ENCODE results near the gene MAST4. TPM values are rescaled to one million over a fixed set of nuclear protein-coding genes. Genes with fewer than 3 reads are reported as not detected.

The MAST4 gene
- total RNA-seq, 1 donor from 2014 or later: 17.2 TPM

DNA sequence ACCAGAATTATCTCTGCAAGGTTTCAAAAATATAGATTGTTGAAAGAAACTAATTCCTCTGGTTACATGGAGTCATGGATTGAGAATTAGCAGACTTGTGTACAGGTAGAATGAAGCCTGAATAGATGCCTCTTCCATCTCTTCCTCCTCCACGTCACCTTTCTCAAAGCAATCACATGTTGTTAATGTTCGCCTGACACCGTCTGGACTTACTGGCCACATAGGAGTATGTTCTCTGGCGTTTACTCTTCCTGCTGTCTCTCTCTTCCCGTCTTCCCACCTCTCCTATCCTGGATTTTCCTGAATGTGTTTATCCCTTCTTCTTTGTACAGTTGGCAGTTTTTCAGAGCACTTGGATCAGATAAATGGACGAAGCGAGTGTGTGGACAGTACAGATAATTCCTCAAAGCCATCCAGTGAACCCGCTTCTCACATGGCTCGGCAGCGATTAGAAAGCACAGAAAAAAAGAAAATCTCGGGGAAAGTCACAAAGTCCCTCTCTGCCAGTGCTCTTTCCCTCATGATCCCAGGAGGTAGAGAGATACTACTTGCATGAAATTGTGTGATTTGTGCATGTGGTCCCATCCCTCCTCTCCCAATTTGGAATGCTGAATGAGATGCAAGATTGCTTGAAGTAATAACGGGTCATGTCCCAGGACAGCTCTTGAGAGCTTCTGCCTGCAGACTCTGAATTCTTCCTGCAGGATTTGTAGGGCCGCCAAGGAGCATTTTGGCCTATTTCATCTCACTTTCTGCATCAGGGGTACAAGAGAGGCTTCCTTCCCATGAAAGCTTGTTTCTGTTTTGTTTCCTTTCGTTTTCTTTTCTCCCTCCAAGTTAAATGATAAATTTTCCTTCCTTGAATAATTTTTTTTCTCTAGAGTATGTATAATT is 553.1 kb downstream of the MAST4 start:
- CTCF ChIA-PET: interaction anchor here (1.2 to 1.9 kb wide), 2 partner anchors 335 to 337 kb away, joined by 3 to 5 read pairs; no protein-coding TSS in a partner anchor
- DNase-seq (no peak), ATAC-seq (ENCODE audit: low read depth) (no peak)
- POLR2A ChIA-PET: no interaction called here
- Mint-ChIP-seq H3K4me1 (no peaks in the 10 kb centered on the region), H3K4me3 (no peak overlapping the region), H3K36me3 (ENCODE audit: low read depth) (peaks cover 26% of the 10 kb centered on the region), H3K27ac (no peak overlapping the region), H3K9me3 (peaks cover 2% of the 10 kb centered on the region), H3K27me3 (no peaks in the 10 kb centered on the region)
- intact Hi-C loops (cut with micrococcal nuclease): no loop called here
- TF ChIP-seq, protein P1, sequence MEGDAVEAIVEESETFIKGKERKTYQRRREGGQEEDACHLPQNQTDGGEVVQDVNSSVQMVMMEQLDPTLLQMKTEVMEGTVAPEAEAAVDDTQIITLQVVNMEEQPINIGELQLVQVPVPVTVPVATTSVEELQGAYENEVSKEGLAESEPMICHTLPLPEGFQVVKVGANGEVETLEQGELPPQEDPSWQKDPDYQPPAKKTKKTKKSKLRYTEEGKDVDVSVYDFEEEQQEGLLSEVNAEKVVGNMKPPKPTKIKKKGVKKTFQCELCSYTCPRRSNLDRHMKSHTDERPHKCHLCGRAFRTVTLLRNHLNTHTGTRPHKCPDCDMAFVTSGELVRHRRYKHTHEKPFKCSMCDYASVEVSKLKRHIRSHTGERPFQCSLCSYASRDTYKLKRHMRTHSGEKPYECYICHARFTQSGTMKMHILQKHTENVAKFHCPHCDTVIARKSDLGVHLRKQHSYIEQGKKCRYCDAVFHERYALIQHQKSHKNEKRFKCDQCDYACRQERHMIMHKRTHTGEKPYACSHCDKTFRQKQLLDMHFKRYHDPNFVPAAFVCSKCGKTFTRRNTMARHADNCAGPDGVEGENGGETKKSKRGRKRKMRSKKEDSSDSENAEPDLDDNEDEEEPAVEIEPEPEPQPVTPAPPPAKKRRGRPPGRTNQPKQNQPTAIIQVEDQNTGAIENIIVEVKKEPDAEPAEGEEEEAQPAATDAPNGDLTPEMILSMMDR (IDR thresholded peaks at IDR 0.05): no peak

DNA sequence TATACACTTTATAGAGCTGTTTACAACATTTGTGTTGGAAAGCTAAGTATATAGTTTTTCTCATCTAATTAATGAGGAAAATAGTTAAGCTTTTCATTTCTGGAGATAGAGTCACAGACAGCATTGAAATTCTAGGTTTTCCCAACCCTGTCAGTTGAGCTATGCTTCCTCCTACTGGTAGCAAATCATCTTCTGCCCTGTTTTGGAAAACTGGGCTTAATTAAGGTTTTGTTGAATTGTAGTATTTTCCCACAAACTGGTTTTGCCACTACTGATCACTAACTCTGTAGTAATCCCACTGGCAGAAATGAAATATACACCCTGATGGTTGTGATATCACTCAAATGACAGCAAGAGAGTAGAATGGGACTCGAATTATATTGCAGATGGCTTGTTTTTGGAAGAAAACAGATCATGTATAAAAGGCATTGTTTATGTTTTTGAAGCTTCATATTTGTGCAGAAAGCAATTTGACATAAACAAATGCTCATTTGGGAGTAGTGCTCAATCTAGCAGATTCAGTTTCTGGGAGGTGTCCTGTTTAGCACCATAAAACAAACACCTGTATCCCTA is 553.8 kb downstream of the MAST4 start:
- no peak for DNase-seq
- Mint-ChIP-seq H3K9me3 (peaks cover 2% of the 10 kb centered on the region), H3K4me3 (no peak overlapping the region), H3K4me1 (no peaks in the 10 kb centered on the region), H3K36me3 (ENCODE audit: low read depth) (peaks cover 21% of the 10 kb centered on the region), H3K27ac (no peak overlapping the region), H3K27me3 (no peaks in the 10 kb centered on the region)
- intact Hi-C loops (cut with micrococcal nuclease): loop anchor here (5.0 kb wide), 1 partner anchor 338 kb away; no protein-coding TSS in a partner anchor
- TF ChIP-seq, protein P1 (IDR thresholded peaks at IDR 0.05): no peak
- ChIA-PET POLR2A (no interaction called here), CTCF (interaction anchor here (1.2 to 1.9 kb wide), 2 partner anchors 335 to 337 kb away, joined by 3 to 5 read pairs; no protein-coding TSS in a partner anchor)
- ATAC-seq (ENCODE audit: low read depth): no peak

DNA sequence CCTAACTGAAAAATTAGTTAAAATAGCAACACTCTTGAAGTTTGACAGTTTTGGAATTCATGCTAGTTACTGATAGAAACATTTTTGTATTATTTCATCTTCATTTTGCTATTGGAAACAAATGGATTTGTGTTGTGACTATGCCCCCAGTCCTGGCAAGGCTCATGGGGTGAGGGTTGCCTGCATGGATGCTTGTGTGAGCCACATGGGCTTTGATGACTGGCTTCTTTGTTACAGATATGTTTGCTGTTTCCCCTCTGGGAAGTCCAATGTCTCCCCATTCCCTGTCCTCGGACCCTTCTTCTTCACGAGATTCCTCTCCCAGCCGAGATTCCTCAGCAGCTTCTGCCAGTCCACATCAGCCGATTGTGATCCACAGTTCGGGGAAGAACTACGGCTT is 556.2 kb downstream of the MAST4 start:
- ChIA-PET CTCF (interaction anchor here (1.2 kb wide), 1 partner anchor 57 kb away, joined by 3 read pairs; no protein-coding TSS in a partner anchor), POLR2A (no interaction called here)
- ATAC-seq (ENCODE audit: low read depth) (no peak), DNase-seq (no peak)
- H3K4me1 Mint-ChIP-seq: peaks cover 6% of the 10 kb centered on the region
- H3K27ac Mint-ChIP-seq: no peak overlapping the region
- no peak overlapping the region for H3K4me3 Mint-ChIP-seq
- H3K9me3 Mint-ChIP-seq: peaks cover 2% of the 10 kb centered on the region
- H3K27me3 Mint-ChIP-seq: no peaks in the 10 kb centered on the region
- H3K36me3 Mint-ChIP-seq (ENCODE audit: low read depth): peaks cover 13% of the 10 kb centered on the region
- intact Hi-C loops (cut with micrococcal nuclease): loop anchor here (5.0 kb wide), 1 partner anchor 340 kb away; no protein-coding TSS in a partner anchor
- TF ChIP-seq, protein P1 (IDR thresholded peaks at IDR 0.05): no peak

DNA sequence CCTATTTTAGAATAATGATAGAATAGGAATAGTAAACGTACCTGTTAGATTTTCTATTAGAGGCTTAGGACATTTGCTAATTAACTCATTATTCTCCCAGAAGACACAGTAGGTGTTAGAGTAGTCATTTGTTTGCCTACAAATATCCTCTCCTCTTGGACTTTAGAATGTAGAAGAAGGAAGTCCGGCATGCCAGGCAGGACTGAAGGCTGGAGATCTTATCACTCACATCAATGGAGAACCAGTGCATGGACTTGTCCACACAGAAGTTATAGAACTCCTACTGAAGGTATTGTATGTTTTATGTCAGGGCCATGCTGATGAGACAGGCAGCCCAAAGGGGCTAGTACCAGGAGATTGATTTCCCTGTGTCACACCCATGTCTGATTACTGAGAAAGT is 557.1 kb downstream of the MAST4 start:
- H3K9me3 Mint-ChIP-seq: peaks cover 2% of the 10 kb centered on the region
- peaks cover 7% of the 10 kb centered on the region for H3K4me1 Mint-ChIP-seq
- TF ChIP-seq, protein P1 (IDR thresholded peaks at IDR 0.05): no peak
- intact Hi-C loops (cut with micrococcal nuclease): loop anchor here (5.0 kb wide), 1 partner anchor 341 kb away; no protein-coding TSS in a partner anchor
- no peaks in the 10 kb centered on the region for H3K27me3 Mint-ChIP-seq
- peaks cover 13% of the 10 kb centered on the region for H3K36me3 Mint-ChIP-seq (ENCODE audit: low read depth)
- no peak overlapping the region for H3K4me3 Mint-ChIP-seq
- ChIA-PET POLR2A (no interaction called here), CTCF (interaction anchor here (1.2 kb wide), 1 partner anchor 56 kb away, joined by 3 read pairs; no protein-coding TSS in a partner anchor)
- ATAC-seq (ENCODE audit: low read depth) (no peak), DNase-seq (no peak)
- no peak overlapping the region for H3K27ac Mint-ChIP-seq

All from activated B cell treated with CpG ODN at 0.5 μM for 24 hours (primary cell).